NCI-H187 treated with DMSO at 0.1 percent for 48 hours (cell line): Measurements from ENCODE around the gene AGTR1.
"Not testable (repeated sequence)": the region's sequence is repeated elsewhere in the genome, so short reads cannot be mapped to it uniquely, and the experiment has no call there.

ENCODE experiments used
- DNase-seq: peaks from one replicate; lab custom pipeline; 2025; lab: John Stamatoyannopoulos, UW

AGTR1 gene

GRCh38 chr3:148718982-148719862 is 21.5 kb downstream of the AGTR1 start:
- DNase-seq = no peak

DNA sequence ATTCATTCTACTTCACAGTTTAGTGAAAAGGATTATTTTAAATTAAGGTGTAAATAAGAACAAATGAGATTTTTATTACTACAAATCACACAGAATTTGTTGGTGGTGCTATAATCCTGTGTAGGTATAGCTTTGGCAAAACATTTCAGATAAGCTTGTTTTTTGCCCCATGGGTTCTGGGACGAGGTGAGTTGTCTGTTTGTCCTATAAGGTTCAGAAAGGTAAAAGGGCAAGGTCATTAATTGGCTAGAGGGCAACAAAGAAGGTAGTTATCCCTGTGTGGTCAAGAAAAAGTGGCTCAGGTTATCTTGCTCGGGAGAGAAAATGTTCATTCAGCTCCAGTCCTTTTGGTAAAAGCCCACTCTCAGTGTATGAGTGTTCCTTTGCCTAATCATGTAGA is 23.2 kb downstream of the AGTR1 start:
- no peak for DNase-seq

DNA sequence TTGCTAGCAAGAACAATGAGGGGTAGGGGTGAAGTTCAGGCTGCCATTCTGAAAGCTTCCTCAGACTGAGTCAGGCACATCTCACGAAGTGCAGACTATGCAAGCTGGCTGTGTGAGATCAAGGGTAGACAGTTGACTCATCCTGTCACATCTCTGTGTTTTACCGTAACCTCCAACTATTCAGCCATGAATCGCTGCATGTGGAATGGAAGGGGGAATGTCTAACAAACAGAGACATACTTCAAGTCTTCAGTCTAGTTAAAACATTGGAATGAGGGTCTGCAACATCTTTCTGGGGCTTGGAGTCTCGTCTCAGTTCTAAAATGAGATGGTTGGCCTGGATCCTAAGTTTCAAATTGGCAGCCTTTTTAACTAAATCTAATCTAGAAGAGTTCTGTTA is 25.9 kb downstream of the AGTR1 start:
- no peak for DNase-seq

GRCh38 chr3:148727231-148727630 is 29.5 kb downstream of the AGTR1 start:
- DNase-seq = no peak

GRCh38 chr3:148728753-148729152 is 31.1 kb downstream of the AGTR1 start:
- no peak for DNase-seq

- DNase-seq = no peak
These were observed 31.9 kb downstream of the AGTR1 start for GRCh38 chr3:148729476-148730055.

GRCh38 chr3:148730676-148731075 is 33.0 kb downstream of the AGTR1 start:
- no peak for DNase-seq

GRCh38 chr3:148735597-148735996 is 37.9 kb downstream of the AGTR1 start:
- no peak for DNase-seq

GRCh38 chr3:148736086-148736485 is 38.4 kb downstream of the AGTR1 start:
- DNase-seq = no peak

GRCh38 chr3:148737104-148737530 is 39.4 kb downstream of the AGTR1 start:
- no peak for DNase-seq

DNA sequence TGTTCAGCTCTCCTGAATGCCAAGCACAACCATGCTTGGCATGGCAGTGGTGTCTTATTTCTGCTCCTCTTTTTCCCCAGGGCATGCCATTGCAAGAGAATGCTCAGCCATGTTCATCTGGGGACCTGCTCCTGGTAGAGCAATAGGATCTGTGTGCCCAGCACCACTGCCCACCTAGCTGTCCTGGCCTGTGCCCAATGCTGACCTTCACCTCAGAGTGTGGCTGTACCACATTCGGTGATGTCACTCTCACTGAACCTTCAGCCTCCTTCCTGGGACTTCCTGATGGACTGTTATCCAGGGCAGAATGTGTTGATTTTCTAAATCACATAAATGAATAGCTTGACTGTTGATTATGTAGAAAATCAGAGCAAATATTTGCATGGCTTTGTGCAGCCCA is 42.0 kb downstream of the AGTR1 start:
- no peak for DNase-seq

GRCh38 chr3:148740291-148740690 is 42.6 kb downstream of the AGTR1 start:
- no peak for DNase-seq

- DNase-seq = no peak
These were observed 43.5 kb downstream of the AGTR1 start for GRCh38 chr3:148741219-148741618.

GRCh38 chr3:148742118-148742517 is 44.4 kb downstream of the AGTR1 start:
- no peak for DNase-seq

- no peak for DNase-seq
These were observed 48.4 kb downstream of the AGTR1 start for GRCh38 chr3:148746053-148746452.

GRCh38 chr3:148748283-148748682 is 50.6 kb downstream of the AGTR1 start:
- DNase-seq = no peak

DNA sequence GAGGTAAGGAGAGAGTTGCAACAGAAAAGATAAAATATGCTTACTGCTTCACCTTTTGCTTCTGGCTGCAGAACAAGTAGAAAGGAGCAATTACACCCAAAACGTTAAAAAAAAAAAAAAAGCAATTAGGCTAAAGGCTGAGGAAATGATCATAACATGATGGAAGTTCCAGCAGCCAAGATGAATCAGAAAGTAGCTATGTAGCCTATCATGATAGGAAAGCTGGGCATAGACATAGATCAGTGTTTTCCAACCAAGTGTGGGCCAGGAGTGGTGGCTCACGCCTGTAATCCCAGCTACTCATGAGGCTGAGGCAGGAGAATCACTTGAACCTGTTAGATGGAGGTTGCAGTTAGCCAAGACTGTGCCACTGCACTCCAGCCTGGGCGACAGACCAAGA is 52.6 kb downstream of the AGTR1 start:
- DNase-seq = no peak

GRCh38 chr3:148751461-148751860 is 53.8 kb downstream of the AGTR1 start:
- no peak for DNase-seq

- not testable (repeated sequence) for DNase-seq
These were observed 55.7 kb downstream of the AGTR1 start for GRCh38 chr3:148753385-148753784.

DNA sequence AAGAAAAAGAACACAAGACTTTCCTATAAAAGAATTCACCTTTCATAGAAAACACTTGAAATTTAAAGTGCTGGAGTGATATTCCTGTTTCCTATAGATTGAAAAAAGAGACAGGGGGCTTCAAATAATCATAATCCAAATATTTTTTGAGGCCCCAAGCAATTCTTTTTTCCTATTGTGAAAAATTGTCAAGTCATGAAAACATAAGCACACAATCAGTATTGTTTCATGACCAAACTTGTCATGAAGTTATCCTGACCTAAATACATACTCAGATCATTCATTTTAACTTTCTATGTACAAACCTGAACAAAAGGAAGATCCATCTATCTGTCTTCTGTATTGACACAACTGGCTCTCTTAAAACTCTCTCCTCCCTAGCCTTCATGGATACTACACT is 57.9 kb downstream of the AGTR1 start:
- no peak for DNase-seq

- no peak for DNase-seq
These were observed 58.6 kb downstream of the AGTR1 start for GRCh38 chr3:148756311-148756710.

DNA sequence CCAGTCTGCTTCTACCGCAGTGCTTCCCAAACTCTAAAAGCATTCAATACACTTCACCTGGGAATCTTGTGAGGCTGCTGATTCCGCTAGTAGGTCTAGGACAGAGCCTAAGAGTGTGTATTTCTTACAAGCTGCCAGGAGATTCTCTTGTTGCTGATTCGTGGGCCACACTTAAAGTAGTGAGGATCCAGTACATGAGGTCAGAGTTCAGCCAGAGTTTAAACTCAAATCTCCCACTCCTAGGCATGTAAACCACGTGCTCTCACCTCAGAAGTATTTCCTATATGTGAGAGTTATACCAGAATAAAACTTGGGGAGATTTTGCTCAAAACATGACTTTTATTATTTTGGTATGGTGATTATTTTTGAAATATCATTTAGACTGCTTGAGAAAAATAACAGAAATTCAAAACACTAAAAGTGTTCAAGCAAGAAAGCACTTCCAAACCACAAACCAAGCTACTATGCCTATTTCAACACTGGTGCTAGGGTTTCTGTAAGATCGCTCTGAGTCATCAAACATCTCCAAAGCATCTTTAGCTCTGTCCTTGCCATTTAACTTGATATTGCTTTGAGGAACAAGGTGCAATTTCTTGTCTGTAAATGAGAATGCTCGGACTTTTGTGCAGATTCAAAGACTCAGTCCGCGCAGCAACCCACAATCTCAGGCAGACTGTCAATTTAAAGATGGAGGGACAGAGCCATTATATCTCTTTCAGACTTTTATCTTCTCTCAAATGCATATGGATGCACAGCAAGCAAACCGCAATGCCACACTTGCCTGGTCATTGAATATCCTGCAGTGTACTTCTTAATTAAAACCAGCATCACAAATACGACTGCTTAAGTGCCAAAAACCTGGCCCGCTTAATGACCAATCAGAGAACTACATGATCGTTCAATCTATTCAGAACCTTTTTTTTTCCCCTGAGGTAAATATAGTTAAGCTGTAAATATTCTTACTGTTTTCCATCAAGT is 59.8 kb downstream of the AGTR1 start:
- no peak for DNase-seq
